Right forelimb (tissue), 1 donor: ENCODE measurements around the gene SH2B3.
"Not testable (repeated sequence)": the region's sequence is repeated elsewhere in the genome, so short reads cannot be mapped to it uniquely, and the experiment has no call there.

Experiments used
- DNase-seq: peaks from one replicate; pipeline ENCODE4 v3.0.0-alpha.2; 2018

Gene SH2B3

GRCh38 chr12:111445726-111446581, 40.2 kb downstream of the SH2B3 start:
- DNase-seq, result peak; percentile 51

- peak; percentile 39 for DNase-seq
These were observed 41.2 kb downstream of the SH2B3 start for GRCh38 chr12:111446631-111447570.

GRCh38 chr12:111447571-111448265, 42.0 kb downstream of the SH2B3 start:
- DNase-seq, result peak; percentile 32

GRCh38 chr12:111448266-111448830, 42.6 kb downstream of the SH2B3 start:
- DNase-seq, result peak; percentile 31

- DNase-seq, result no peak
These were observed 43.4 kb downstream of the SH2B3 start for GRCh38 chr12:111448846-111449790.

- peak; percentile 36 for DNase-seq
These were observed 45.0 kb downstream of the SH2B3 start for GRCh38 chr12:111450676-111451075.

- no peak for DNase-seq
These were observed 45.5 kb downstream of the SH2B3 start for GRCh38 chr12:111451232-111451631.

- peak; percentile 38 for DNase-seq
These were observed 46.0 kb downstream of the SH2B3 start for GRCh38 chr12:111451649-111452129.

- peak; percentile 37 for DNase-seq
These were observed 47.6 kb downstream of the SH2B3 start for GRCh38 chr12:111453071-111453989.

GRCh38 chr12:111454311-111454710, 48.6 kb downstream of the SH2B3 start:
- peak; percentile 21 for DNase-seq

GRCh38 chr12:111454716-111455447, 49.2 kb downstream of the SH2B3 start:
- DNase-seq, result no peak

GRCh38 chr12:111455448-111456320, 50.0 kb downstream of the SH2B3 start:
- DNase-seq, result no peak

- DNase-seq, result no peak
These were observed 51.3 kb downstream of the SH2B3 start for GRCh38 chr12:111457071-111457470.

GRCh38 chr12:111457577-111457976, 51.9 kb downstream of the SH2B3 start:
- DNase-seq, result no peak

- no peak for DNase-seq
These were observed 52.9 kb downstream of the SH2B3 start for GRCh38 chr12:111458546-111459172.

GRCh38 chr12:111460111-111460510, 54.4 kb downstream of the SH2B3 start:
- DNase-seq, result not testable (repeated sequence)

- DNase-seq, result no peak
These were observed 56.6 kb downstream of the SH2B3 start for GRCh38 chr12:111462210-111462769.
